ENCODE data around the gene SUPT20H.

DNA sequence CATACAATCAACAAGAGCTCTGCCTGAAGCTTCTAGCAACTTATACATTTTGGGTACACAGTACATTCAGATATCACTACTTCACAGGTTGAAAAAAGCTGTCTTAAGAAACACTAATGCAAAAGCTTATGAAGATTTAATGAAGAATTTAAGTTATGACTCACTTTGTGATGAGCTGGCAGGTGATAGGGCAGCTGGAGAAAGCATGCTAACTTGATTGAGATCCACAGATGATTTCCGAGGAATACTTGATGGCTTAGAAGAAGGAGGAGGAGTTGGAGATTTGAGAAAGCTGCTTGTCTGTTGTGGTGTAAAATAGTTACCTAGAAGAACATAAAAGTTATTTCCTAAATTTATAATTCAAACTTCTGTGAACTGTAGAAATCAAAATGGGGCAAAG, 35.6 kb downstream of the SUPT20H start:
- TF ChIP-seq, protein P1, sequence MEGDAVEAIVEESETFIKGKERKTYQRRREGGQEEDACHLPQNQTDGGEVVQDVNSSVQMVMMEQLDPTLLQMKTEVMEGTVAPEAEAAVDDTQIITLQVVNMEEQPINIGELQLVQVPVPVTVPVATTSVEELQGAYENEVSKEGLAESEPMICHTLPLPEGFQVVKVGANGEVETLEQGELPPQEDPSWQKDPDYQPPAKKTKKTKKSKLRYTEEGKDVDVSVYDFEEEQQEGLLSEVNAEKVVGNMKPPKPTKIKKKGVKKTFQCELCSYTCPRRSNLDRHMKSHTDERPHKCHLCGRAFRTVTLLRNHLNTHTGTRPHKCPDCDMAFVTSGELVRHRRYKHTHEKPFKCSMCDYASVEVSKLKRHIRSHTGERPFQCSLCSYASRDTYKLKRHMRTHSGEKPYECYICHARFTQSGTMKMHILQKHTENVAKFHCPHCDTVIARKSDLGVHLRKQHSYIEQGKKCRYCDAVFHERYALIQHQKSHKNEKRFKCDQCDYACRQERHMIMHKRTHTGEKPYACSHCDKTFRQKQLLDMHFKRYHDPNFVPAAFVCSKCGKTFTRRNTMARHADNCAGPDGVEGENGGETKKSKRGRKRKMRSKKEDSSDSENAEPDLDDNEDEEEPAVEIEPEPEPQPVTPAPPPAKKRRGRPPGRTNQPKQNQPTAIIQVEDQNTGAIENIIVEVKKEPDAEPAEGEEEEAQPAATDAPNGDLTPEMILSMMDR (IDR thresholded peaks at IDR 0.05 in 2 of 3, conservative IDR thresholded peaks at IDR 0.05 in 1 of 3; ENCODE audit: borderline replicate concordance in 1 of 3, insufficient read depth in 1 of 3, low read depth in 2 of 3, low read length in 2 of 3) = no peak
- no peak for TF ChIP-seq RAD21 (IDR thresholded peaks at IDR 0.05; ENCODE audit: low read depth)
- TF ChIP-seq CEBPB (IDR thresholded peaks at IDR 0.05; ENCODE audit: low read depth) = no peak
- TF ChIP-seq POLR2A (IDR thresholded peaks at IDR 0.05; ENCODE audit: borderline replicate concordance, extremely low read depth, insufficient read depth, insufficient read length) = no peak
